ENCODE measurements around the gene COL9A3.

The COL9A3 gene

DNA sequence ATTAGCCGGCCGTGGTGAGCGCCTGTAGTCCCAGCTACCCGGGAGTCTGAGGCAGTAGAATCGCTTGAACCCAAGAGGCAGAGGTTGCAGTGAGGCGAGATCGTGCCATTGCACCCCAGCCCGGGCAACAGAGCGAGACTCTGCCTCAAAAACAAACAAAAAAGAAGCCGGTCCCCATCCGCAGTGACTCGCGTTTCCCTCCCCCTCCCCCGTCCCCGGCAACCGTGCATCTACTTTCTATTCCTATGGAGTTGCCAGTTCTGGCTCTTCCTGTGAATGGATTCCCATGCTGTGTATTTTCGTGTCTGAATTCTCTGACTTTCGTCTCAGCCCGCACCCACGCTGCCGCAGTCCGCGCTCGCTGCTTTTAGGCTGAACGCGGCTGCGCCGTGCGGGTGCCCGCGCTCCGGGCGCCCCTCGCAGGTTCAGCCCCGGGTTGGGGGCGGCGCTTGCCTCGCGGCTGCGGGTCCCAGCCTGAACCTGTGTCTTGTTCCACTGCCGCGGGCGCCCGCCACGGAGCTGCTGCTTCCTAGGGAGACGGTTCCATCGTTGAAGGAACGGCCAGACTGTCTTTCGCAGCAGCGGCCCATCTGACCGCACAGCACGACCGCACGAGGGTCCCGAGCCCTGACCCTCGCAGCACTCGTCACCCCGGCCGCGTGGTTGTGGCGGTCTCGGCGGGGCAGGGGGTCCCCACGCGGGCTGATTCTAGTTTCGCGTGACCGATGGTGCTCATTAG is 21.7 kb upstream of the COL9A3 start:
- no peaks in the 10 kb centered on the region for H3K27me3 ChIP-seq
- no peaks in the 10 kb centered on the region for H3K9me3 ChIP-seq
- peaks cover 29 to 44% of the 10 kb centered on the region in 2 experiments for H3K4me1 ChIP-seq (ENCODE audit: control insufficient read depth in 1 of 2, insufficient read depth in 1 of 2, low read depth in 1 of 2, low read length in 1 of 2)
- peaks cover 19% of the 10 kb centered on the region for H3K36me3 ChIP-seq
- TF ChIP-seq, protein P1, sequence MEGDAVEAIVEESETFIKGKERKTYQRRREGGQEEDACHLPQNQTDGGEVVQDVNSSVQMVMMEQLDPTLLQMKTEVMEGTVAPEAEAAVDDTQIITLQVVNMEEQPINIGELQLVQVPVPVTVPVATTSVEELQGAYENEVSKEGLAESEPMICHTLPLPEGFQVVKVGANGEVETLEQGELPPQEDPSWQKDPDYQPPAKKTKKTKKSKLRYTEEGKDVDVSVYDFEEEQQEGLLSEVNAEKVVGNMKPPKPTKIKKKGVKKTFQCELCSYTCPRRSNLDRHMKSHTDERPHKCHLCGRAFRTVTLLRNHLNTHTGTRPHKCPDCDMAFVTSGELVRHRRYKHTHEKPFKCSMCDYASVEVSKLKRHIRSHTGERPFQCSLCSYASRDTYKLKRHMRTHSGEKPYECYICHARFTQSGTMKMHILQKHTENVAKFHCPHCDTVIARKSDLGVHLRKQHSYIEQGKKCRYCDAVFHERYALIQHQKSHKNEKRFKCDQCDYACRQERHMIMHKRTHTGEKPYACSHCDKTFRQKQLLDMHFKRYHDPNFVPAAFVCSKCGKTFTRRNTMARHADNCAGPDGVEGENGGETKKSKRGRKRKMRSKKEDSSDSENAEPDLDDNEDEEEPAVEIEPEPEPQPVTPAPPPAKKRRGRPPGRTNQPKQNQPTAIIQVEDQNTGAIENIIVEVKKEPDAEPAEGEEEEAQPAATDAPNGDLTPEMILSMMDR (IDR thresholded peaks at IDR 0.05): no peak
- peak overlapping the region; percentile 92 for H3K27ac ChIP-seq
- peak overlapping the region; percentile 69 to 72 for H3K4me3 ChIP-seq (ENCODE audit: low read depth in 1 of 2, low read length in 1 of 2)

DNA sequence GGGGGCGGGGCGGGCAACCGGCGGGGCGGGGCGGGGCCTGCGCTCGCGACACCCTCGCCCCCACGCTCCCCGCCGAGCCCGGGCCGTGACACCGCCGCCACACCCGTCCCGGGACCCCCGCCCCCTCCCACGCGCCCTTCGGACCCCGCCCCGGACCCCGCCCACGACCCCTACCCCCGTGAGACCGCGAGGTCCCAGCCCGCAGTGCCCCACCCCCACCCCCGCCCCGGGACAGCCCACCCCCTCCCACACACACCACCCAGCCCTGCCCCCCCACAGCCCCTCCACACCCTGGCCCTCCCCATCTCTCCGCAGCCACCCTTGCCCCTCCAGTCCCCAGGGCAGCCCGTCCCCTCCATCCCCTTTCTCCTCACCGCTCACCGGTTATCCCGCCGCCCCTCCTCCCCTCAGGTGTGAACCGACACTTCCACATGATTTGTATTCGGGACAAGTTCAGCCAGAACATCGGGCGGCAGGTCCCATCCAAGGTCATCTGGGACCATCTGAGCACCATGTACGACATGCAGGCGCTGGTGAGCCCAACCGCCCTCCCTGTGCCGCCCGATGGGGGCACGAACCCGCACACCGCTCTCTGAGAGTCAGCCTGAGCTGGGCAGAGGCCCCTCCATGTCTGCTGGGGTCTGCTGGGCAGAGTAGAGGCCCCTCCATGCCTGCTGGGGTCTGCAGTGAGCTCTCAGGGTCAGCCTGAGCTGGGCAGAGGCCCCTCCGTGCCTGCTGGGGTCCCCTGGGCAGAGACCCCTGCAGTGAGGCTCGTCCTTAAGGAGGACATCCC is 20.0 kb upstream of the COL9A3 start:
- Histone ChIP-seq H3K9me3 (no peaks in the 10 kb centered on the region), H3K27ac (peak overlapping the region; percentile 92), H3K4me3 (ENCODE audit: low read depth in 1 of 2, low read length in 1 of 2) (peak overlapping the region; percentile 69 to 72), H3K4me1 (ENCODE audit: control insufficient read depth in 1 of 2, insufficient read depth in 1 of 2, low read depth in 1 of 2, low read length in 1 of 2) (peaks cover 30 to 38% of the 10 kb centered on the region in 2 experiments), H3K27me3 (no peaks in the 10 kb centered on the region), H3K36me3 (peaks cover 30% of the 10 kb centered on the region)
- TF ChIP-seq, protein P1 (IDR thresholded peaks at IDR 0.05): no peak

DNA sequence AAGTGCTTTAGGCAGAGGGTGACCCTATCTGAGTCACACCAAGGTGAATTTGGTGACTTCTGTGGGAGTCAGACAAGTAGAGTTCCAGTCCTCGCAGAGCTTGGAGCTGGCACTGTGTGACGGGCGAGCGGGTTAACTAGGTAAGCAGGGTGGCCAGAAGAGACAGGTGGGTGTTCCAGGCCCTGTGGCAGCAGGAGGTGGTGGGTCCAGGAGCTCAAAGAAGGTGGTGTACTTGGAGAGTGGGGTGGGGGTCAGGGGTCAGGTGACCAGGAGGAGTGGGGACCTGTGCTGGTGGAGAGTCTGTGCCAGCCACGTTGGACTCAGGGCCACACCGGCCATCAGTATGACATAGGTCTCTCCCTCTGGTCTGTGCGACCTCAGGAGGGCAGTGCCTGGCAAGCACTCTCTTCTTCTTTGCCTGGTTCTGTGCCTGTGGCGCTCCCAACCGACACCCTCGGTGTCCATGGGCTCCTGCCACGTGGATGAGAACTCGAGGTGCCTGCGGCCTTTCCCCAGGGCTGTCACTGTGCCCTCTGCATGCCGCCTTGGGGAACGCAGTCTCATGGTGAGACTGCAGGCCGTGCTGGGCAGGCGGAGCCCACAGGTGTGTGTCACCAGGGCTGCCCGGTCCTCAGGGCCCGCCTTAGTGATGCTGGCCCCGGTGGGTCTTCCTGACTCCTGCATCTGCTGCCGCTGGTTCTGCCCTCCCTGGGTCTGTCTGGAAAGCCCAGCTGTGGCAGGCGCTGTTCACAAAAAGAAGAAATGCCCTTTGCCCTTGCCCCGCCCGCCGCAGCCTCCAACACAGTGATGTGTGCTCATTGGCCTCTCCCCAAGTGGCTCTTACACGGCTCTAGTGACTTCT is 18.9 kb upstream of the COL9A3 start:
- Histone ChIP-seq H3K4me1 (ENCODE audit: control insufficient read depth in 1 of 2, insufficient read depth in 1 of 2, low read depth in 1 of 2, low read length in 1 of 2) (peaks cover 40 to 48% of the 10 kb centered on the region in 2 experiments), H3K9me3 (no peaks in the 10 kb centered on the region), H3K4me3 (ENCODE audit: low read depth in 1 of 2, low read length in 1 of 2) (no peak overlapping the region), H3K27ac (peak overlapping the region; percentile 92), H3K36me3 (peaks cover 30% of the 10 kb centered on the region), H3K27me3 (no peaks in the 10 kb centered on the region)
- TF ChIP-seq, protein P1 (IDR thresholded peaks at IDR 0.05): no peak

DNA sequence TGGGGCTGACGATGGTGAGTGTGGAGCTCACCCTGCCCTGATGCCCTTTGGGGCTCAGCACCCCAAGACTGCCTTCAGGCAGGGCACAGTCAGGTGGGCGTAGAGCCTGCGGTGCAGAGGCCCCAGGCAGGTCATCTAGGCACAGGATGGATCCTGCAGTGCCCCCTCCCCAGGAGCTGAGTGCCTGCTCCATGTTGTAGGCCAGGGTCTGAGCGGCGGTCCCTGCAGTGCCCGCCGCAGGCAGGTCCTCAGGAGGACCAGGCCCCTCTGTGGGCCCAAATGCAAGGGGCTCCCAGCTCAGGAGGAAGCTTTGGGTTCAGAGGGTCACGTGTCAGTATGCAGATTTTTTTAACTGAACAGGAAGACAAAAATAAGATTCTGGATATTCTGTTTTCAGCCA is 17.8 kb upstream of the COL9A3 start:
- H3K27me3 ChIP-seq: no peaks in the 10 kb centered on the region
- peaks cover 30% of the 10 kb centered on the region for H3K36me3 ChIP-seq
- peaks cover 45 to 49% of the 10 kb centered on the region in 2 experiments for H3K4me1 ChIP-seq (ENCODE audit: control insufficient read depth in 1 of 2, insufficient read depth in 1 of 2, low read depth in 1 of 2, low read length in 1 of 2)
- no peak overlapping the region for H3K27ac ChIP-seq
- H3K9me3 ChIP-seq: no peaks in the 10 kb centered on the region
- H3K4me3 ChIP-seq (ENCODE audit: low read depth in 1 of 2, low read length in 1 of 2): no peak overlapping the region
- TF ChIP-seq, protein P1 (IDR thresholded peaks at IDR 0.05): no peak

DNA sequence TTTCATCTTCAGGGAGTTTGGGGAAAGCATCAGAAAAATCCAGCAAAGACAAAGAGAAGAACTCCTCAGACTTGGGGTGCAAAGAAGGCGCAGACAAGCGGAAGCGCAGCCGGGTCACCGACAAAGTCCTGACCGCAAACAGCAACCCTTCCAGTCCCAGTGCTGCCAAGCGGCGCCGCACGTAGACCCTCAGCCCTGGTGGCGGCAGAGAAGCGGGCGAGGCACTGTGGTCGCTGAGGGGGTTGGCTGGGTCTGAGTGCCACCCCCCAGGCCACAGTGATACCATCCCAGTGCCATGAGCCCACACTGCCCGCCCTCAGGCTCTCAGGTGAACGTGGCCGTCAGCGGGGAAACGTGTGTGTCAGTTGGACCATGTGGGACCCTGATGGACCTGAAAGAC is 17.4 kb upstream of the COL9A3 start:
- Histone ChIP-seq H3K36me3 (peaks cover 30% of the 10 kb centered on the region), H3K27ac (no peak overlapping the region), H3K9me3 (no peaks in the 10 kb centered on the region), H3K27me3 (no peaks in the 10 kb centered on the region), H3K4me1 (ENCODE audit: control insufficient read depth in 1 of 2, insufficient read depth in 1 of 2, low read depth in 1 of 2, low read length in 1 of 2) (peaks cover 47 to 51% of the 10 kb centered on the region in 2 experiments), H3K4me3 (ENCODE audit: low read depth in 1 of 2, low read length in 1 of 2) (no peak overlapping the region)
- TF ChIP-seq, protein P1 (IDR thresholded peaks at IDR 0.05): no peak

Measured in neutrophil (primary cell).